Tibial nerve (tissue), 4 donors: ENCODE results near the gene BMERB1.
"Not testable (repeated sequence)": the region's sequence is repeated elsewhere in the genome, so short reads cannot be mapped to it uniquely, and the experiment has no call there.

Experiments used
- CTCF ChIP-seq, 5 experiments: fragments of 200-600 bp in 3 of 5; fragments of 450-650 bp in 2 of 5; sonication (generic) in 3 of 5; IDR thresholded peaks; one replicate each; pipeline ENCODE4 v1.5.1; 2016 to 2019; ENCODE audit warnings: antibody characterized with exemption in 5 of 5, mild to moderate bottlenecking in 3 of 5, moderate library complexity in 2 of 5
- EP300 ChIP-seq, 2 donors: sonication (generic); formaldehyde crosslinking; IDR thresholded peaks; one replicate each; pipeline ENCODE4 v1.6.1; 2017; ENCODE audit warnings: antibody characterized with exemption in 2 of 2, mild to moderate bottlenecking in 1 of 2
- POLR2A ChIP-seq, 2 donors: fragments of 450-650 bp; IDR thresholded peaks; one replicate each; pipeline ENCODE4 v1.6.1; 2017; ENCODE audit warnings: antibody characterized with exemption in 2 of 2, mild to moderate bottlenecking in 2 of 2, moderate library complexity in 2 of 2

GRCh38 chr16:15389916-15390315, 44.5 kb upstream of the BMERB1 start:
- TF ChIP-seq POLR2A, CTCF, EP300 (IDR thresholded peaks at IDR 0.05): not testable (repeated sequence)
